ENCODE data around the gene GNPTG.

DNA sequence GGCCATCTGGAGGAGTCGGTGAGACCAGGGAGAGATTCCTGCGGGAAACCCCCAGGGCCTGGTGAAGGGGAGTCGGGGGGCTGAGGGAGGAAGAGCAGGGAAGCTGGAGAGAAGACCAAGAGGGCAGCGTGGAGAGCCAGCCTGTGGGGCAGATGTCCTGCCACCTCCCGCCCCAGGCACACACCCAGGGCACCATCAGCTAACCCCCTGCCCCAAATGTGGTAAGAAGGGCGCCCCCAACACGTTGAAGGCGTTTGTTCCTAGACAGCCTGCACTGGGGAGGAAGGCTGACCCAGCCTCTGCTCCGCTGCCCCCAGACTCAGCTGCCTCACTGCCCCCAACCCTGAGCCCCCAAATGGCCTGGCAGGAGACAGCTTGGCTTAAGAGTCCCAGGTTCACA lies 17.0 kb upstream of the GNPTG start:
- no peak for TF ChIP-seq PRPF4 (IDR thresholded peaks at IDR 0.05; ENCODE audit: insufficient read depth, low read depth, low read length, poor library complexity, severe bottlenecking)
- TF ChIP-seq RB1 (IDR thresholded peaks at IDR 0.05; ENCODE audit: low read depth) = no peak
- TF ChIP-seq NEUROD1 (IDR thresholded peaks at IDR 0.05; ENCODE audit: borderline replicate concordance, low read depth, low read length, partially characterized antibody) = no peak
- no peak for TF ChIP-seq POLR2A (conservative IDR thresholded peaks at IDR 0.05)
- TF ChIP-seq HLTF (IDR thresholded peaks at IDR 0.05) = no peak
- no peak for TF ChIP-seq MYC (IDR thresholded peaks at IDR 0.05; ENCODE audit: low read depth, low read length)
- TF ChIP-seq MYC (CRISPR knock-in tag; IDR thresholded peaks at IDR 0.05; ENCODE audit: borderline replicate concordance, low read depth) = no peak
- no peak for TF ChIP-seq SIX5 (IDR thresholded peaks at IDR 0.05; ENCODE audit: borderline replicate concordance in 1 of 2, insufficient read depth in 1 of 2, low read depth in 1 of 2, low read length in 2 of 2)
- TF ChIP-seq ZKSCAN8 (CRISPR knock-in tag; IDR thresholded peaks at IDR 0.05) = no peak
- no peak for TF ChIP-seq ZNF644 (tag; IDR thresholded peaks at IDR 0.05; ENCODE audit: low read depth)
- TF ChIP-seq, protein P1, sequence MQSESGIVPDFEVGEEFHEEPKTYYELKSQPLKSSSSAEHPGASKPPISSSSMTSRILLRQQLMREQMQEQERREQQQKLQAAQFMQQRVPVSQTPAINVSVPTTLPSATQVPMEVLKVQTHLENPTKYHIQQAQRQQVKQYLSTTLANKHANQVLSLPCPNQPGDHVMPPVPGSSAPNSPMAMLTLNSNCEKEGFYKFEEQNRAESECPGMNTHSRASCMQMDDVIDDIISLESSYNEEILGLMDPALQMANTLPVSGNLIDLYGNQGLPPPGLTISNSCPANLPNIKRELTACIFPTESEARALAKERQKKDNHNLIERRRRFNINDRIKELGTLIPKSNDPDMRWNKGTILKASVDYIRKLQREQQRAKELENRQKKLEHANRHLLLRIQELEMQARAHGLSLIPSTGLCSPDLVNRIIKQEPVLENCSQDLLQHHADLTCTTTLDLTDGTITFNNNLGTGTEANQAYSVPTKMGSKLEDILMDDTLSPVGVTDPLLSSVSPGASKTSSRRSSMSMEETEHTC (IDR thresholded peaks at IDR 0.05) = no peak
- no peak for TF ChIP-seq NRF1 (conservative IDR thresholded peaks at IDR 0.05 in 1 of 2, IDR thresholded peaks at IDR 0.05 in 1 of 2)
